SK-N-SH (cell line): ENCODE measurements around the gene TTC31.

Experiments used
- CTCF ChIP-seq: fragments of 200-600 bp; sonication (generic); IDR thresholded peaks from 2 replicates; pipeline ENCODE4 v1.6.1; 2017; ENCODE audit warnings: antibody characterized with exemption, mild to moderate bottlenecking, moderate library complexity
- MAX ChIP-seq: IDR thresholded peaks from 2 replicates; pipeline ENCODE4 v1.4.0; 2012; ENCODE audit warnings: low read depth
- PBX3 ChIP-seq: IDR thresholded peaks from 2 replicates; pipeline ENCODE4; 2012
- SMC3 ChIP-seq: IDR thresholded peaks from 2 replicates; pipeline ENCODE4 v1.6.1; 2012; ENCODE audit warnings: low read depth, low read length, improper control_type of control experiment
- TAF1 ChIP-seq: IDR thresholded peaks from 2 replicates; pipeline ENCODE4 v1.6.1; 2012; ENCODE audit warnings: low read depth, mild to moderate bottlenecking, low read length, moderate library complexity, borderline replicate concordance
- USF2 ChIP-seq: fragments of 150-350 bp; IDR thresholded peaks from 2 replicates; pipeline ENCODE4 v1.6.1; 2017; ENCODE audit warnings: antibody characterized with exemption, low read length, low read depth, borderline replicate concordance

GRCh38 chr2:74512744-74513604, 30.1 kb downstream of the TTC31 start:
- TF ChIP-seq TAF1 (no peak), MAX (no peak), PBX3 (no peak), CTCF (no peak), SMC3 (no peak), USF2 (no peak)
